Lower leg skin (tissue), 3 donors: ENCODE results near the gene NAPA.

Experiments
- POLR2A ChIP-seq, 2 donors: fragments of 450-650 bp; IDR thresholded peaks; one replicate each; pipeline ENCODE4 v1.6.1; 2016 to 2017; ENCODE audit warnings: antibody characterized with exemption in 2 of 2, mild to moderate bottlenecking in 1 of 2, moderate library complexity in 1 of 2
- TF ChIP-seq, protein P1 (sequence below), 3 donors: fragments of 450-650 bp; IDR thresholded peaks; one replicate each; pipeline ENCODE4 v1.5.1; 2016; ENCODE audit warnings: antibody characterized with exemption in 3 of 3, mild to moderate bottlenecking in 3 of 3, moderate library complexity in 2 of 3

DNA sequence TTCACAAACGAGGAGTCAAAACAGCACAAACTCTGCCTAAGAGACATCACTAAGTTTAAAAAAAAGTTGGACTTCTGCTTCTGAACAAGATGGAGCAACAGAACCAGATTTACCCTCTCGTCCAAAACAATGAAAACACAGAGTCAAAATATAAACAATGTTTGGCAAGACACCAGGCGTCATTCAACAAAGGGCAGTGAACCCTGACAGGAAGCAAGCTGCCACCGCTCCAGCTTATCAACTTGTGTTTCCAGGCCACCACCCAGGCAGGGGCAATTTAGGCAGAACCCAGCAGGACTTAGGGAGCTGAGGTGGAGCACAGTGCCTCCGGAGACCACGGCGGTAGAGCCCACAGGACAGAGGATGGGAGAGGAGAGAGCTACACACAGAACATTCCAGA lies 8.6 kb upstream of the NAPA start:
- TF ChIP-seq, protein P1, sequence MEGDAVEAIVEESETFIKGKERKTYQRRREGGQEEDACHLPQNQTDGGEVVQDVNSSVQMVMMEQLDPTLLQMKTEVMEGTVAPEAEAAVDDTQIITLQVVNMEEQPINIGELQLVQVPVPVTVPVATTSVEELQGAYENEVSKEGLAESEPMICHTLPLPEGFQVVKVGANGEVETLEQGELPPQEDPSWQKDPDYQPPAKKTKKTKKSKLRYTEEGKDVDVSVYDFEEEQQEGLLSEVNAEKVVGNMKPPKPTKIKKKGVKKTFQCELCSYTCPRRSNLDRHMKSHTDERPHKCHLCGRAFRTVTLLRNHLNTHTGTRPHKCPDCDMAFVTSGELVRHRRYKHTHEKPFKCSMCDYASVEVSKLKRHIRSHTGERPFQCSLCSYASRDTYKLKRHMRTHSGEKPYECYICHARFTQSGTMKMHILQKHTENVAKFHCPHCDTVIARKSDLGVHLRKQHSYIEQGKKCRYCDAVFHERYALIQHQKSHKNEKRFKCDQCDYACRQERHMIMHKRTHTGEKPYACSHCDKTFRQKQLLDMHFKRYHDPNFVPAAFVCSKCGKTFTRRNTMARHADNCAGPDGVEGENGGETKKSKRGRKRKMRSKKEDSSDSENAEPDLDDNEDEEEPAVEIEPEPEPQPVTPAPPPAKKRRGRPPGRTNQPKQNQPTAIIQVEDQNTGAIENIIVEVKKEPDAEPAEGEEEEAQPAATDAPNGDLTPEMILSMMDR (IDR thresholded peaks at IDR 0.05) = no peak
- no peak for TF ChIP-seq POLR2A (IDR thresholded peaks at IDR 0.05)
